IMR-90 (cell line): ENCODE measurements around the gene CNDP1. TPM values are rescaled to one million over a fixed set of nuclear protein-coding genes. Genes with fewer than 3 reads are reported as not detected.

Source experiments
- ATAC-seq: fragments of 200-7000 bp; cut with Tn5 transposase; 2 replicates; pipeline ENCODE4 v1.9.1; 2020; ENCODE audit warnings: low read depth, mild to moderate bottlenecking, moderate library complexity
- BruUV-seq: library from RNA; stranded (reverse); fragments of 400-500 nt; replicated peaks from 2 replicates; lab custom pipeline; 2021; lab: Mats Ljungman, UMichigan
- CTCF ChIA-PET: fragments of 300-600 bp; formaldehyde crosslinking; extraction: SDS; loops from one replicate; lab custom pipeline; 2021; ENCODE audit warnings: antibody characterized with exemption; lab: Yijun Ruan, JAX
- POLR2A ChIA-PET: fragments of 300-600 bp; sonication (Branson Sonifier 250); formaldehyde crosslinking; loops from one replicate; lab custom pipeline; 2022; ENCODE audit warnings: antibody characterized with exemption; ENCODE audit not compliant: unreplicated experiment; lab: Charles Lee
- DNase-seq: peaks from one replicate; pipeline ENCODE4 v3.0.0; 2013
- H2AFZ ChIP-seq: replicated peaks from 2 replicates; pipeline ENCODE3; 2013; ENCODE audit warnings: low read length, mild to moderate bottlenecking; ENCODE audit not compliant: poor library complexity
- H2AK5ac ChIP-seq: 2 replicates; pipeline ENCODE4 v1.6.1; 2013; ENCODE audit warnings: low read depth, low read length, inconsistent platforms
- H2AK9ac ChIP-seq: replicated peaks from 2 replicates; pipeline ENCODE3; 2013; ENCODE audit warnings: mild to moderate bottlenecking, low read depth, low read length, moderate library complexity; ENCODE audit not compliant: poor library complexity
- H2BK120ac ChIP-seq: 2 replicates; pipeline ENCODE4 v1.6.1; 2013; ENCODE audit warnings: low read depth, low read length, inconsistent platforms
- H2BK15ac ChIP-seq: 3 replicates; pipeline ENCODE4 v1.6.1; 2013; ENCODE audit warnings: low read depth, low read length, inconsistent platforms
- H2BK20ac ChIP-seq: 2 replicates; pipeline ENCODE4 v1.6.1; 2013; ENCODE audit warnings: low read depth, mild to moderate bottlenecking, inconsistent platforms, low read length, moderate library complexity
- H2BK5ac ChIP-seq: 2 replicates; pipeline ENCODE4 v1.6.1; 2013; ENCODE audit warnings: mild to moderate bottlenecking, low read depth, low read length, inconsistent platforms; ENCODE audit not compliant: poor library complexity, severe bottlenecking
- H3K14ac ChIP-seq: replicated peaks from 2 replicates; pipeline ENCODE4 v1.6.1; 2013; ENCODE audit warnings: low read depth, low read length, inconsistent platforms
- H3K18ac ChIP-seq: 2 replicates; pipeline ENCODE4 v1.6.1; 2013; ENCODE audit warnings: low read depth, low read length, control low read depth
- H3K23ac ChIP-seq: 2 replicates; pipeline ENCODE4 v1.6.1; 2013; ENCODE audit warnings: low read depth, low read length, inconsistent platforms
- H3K27ac ChIP-seq: 2 replicates; pipeline ENCODE4 v1.5.1; 2013; ENCODE audit warnings: mild to moderate bottlenecking, control low read depth, low read length; ENCODE audit not compliant: insufficient read depth
- H3K27me3 ChIP-seq: 2 replicates; pipeline ENCODE4 v1.6.1; 2013; ENCODE audit warnings: low read length; ENCODE audit not compliant: control insufficient read depth, insufficient read depth
- H3K36me3 ChIP-seq: 2 replicates; pipeline ENCODE4 v1.6.1; 2013; ENCODE audit warnings: low read length, mixed read lengths; ENCODE audit not compliant: control insufficient read depth, insufficient read depth
- H3K4ac ChIP-seq: 2 replicates; pipeline ENCODE4 v1.6.1; 2013; ENCODE audit warnings: low read depth, low read length, inconsistent platforms
- H3K4me1 ChIP-seq: 2 replicates; pipeline ENCODE4 v1.6.1; 2013; ENCODE audit warnings: low read length, mixed read lengths; ENCODE audit not compliant: control insufficient read depth, insufficient read depth
- H3K4me2 ChIP-seq: 2 replicates; pipeline ENCODE4 v1.6.1; 2013; ENCODE audit warnings: low read depth, mild to moderate bottlenecking, control low read depth, low read length, moderate library complexity
- H3K4me3 ChIP-seq: 2 replicates; pipeline ENCODE4 v1.5.1; 2013; ENCODE audit warnings: low read depth, mild to moderate bottlenecking, control low read depth, low read length, moderate library complexity; ENCODE audit not compliant: insufficient read depth
- H3K56ac ChIP-seq: 2 replicates; pipeline ENCODE4 v1.6.1; 2013; ENCODE audit warnings: low read length, inconsistent platforms; ENCODE audit not compliant: insufficient read depth; ENCODE audit errors: extremely low read depth
- H3K79me1 ChIP-seq, 2 experiments: 2 replicates each; pipeline ENCODE4 v1.6.1; 2013; ENCODE audit warnings: low read length in 2 of 2, inconsistent platforms in 1 of 2, low read depth in 1 of 2
- H3K9ac ChIP-seq: 2 replicates; pipeline ENCODE4 v1.6.1; 2013; ENCODE audit warnings: low read depth, low read length, control low read depth
- H3K9me1 ChIP-seq: 2 replicates; pipeline ENCODE4 v1.6.1; 2013; ENCODE audit warnings: low read length, inconsistent platforms; ENCODE audit not compliant: insufficient read depth
- H3K9me3 ChIP-seq: 2 replicates; pipeline ENCODE4 v1.6.1; 2013; ENCODE audit warnings: low read length; ENCODE audit not compliant: control insufficient read depth, insufficient read depth
- H4K20me1 ChIP-seq: 2 replicates; pipeline ENCODE4 v1.6.1; 2013; ENCODE audit warnings: low read length, inconsistent platforms; ENCODE audit not compliant: insufficient read depth
- H4K5ac ChIP-seq: 2 replicates; pipeline ENCODE4 v1.6.1; 2013; ENCODE audit warnings: mild to moderate bottlenecking, low read depth, low read length, control low read depth
- H4K8ac ChIP-seq, 2 experiments: 2 replicates each; pipeline ENCODE4 v1.6.1; 2013; ENCODE audit warnings: low read depth in 2 of 2, low read length in 2 of 2, control low read depth in 1 of 2, inconsistent platforms in 1 of 2
- H4K91ac ChIP-seq: 2 replicates; pipeline ENCODE4 v1.6.1; 2013; ENCODE audit warnings: low read depth, low read length, inconsistent platforms; ENCODE audit not compliant: insufficient read depth
- BHLHE40 ChIP-seq: fragments of 150-350 bp; IDR thresholded peaks from 2 replicates; pipeline ENCODE4 v1.6.1; 2016; ENCODE audit warnings: mild to moderate bottlenecking, low read depth, low read length
- CEBPB ChIP-seq: IDR thresholded peaks from 2 replicates; pipeline ENCODE4 v1.6.1; 2012; ENCODE audit warnings: low read depth, low read length, improper control_type of control experiment
- FOS ChIP-seq: fragments of 150-350 bp; IDR thresholded peaks from 2 replicates; pipeline ENCODE4 v1.6.1; 2016; ENCODE audit warnings: low read depth, low read length
- MAFK ChIP-seq: IDR thresholded peaks from 2 replicates; pipeline ENCODE4 v1.6.1; 2012; ENCODE audit warnings: low read depth, low read length, improper control_type of control experiment
- MAZ ChIP-seq: IDR thresholded peaks from 2 replicates; pipeline ENCODE4 v1.6.1; 2012; ENCODE audit warnings: low read depth, mild to moderate bottlenecking, low read length, improper control_type of control experiment, moderate library complexity, borderline replicate concordance
- MXI1 ChIP-seq: IDR thresholded peaks from 2 replicates; pipeline ENCODE4 v1.6.1; 2012; ENCODE audit warnings: low read depth, mild to moderate bottlenecking, low read length, moderate library complexity, borderline replicate concordance
- POLR2A ChIP-seq: IDR thresholded peaks from 2 replicates; pipeline ENCODE4 v1.6.1; 2012; ENCODE audit warnings: mild to moderate bottlenecking, low read depth, low read length
- RAD21 ChIP-seq: IDR thresholded peaks from 2 replicates; pipeline ENCODE4 v1.6.1; 2012; ENCODE audit warnings: low read length, improper control_type of control experiment
- RCOR1 ChIP-seq: IDR thresholded peaks from 2 replicates; pipeline ENCODE4 v1.6.1; 2012; ENCODE audit warnings: mild to moderate bottlenecking, low read length, improper control_type of control experiment; ENCODE audit not compliant: insufficient replicate concordance
- RFX5 ChIP-seq: IDR thresholded peaks from 2 replicates; pipeline ENCODE4 v1.8.0; 2012; ENCODE audit warnings: low read depth, mild to moderate bottlenecking, low read length, moderate library complexity
- WGBS, 2 experiments: methylation state at CpG; one replicate each; pipeline versions ENCODE4 v1.1.5 to v1.1.7; 2013; ENCODE audit warnings: missing lambda C conversion rate in 2 of 2; ENCODE audit not compliant: insufficient read length in 1 of 2; ENCODE audit errors: extremely low coverage in 2 of 2; 5-methylcytosine and 5-hydroxymethylcytosine counted together
- dilution Hi-C: fragments of 300-500 bp; cut with HindIII; formaldehyde crosslinking; loops from one replicate; pipeline ENCODE4 v1.14.3; 2018; ENCODE audit warnings: low sequenced_read_pairs; ENCODE audit not compliant: unreplicated experiment
- in situ Hi-C: fragments of 300-500 bp; cut with MboI; formaldehyde crosslinking; loops from 3 replicates; pipeline ENCODE4 v1.14.3; 2019; ENCODE audit warnings: low sequenced_read_pairs, inconsistent platforms, mixed read lengths
- intact Hi-C: fragments of 100-400 bp; cut with micrococcal nuclease; formaldehyde crosslinking; loops from 2 replicates; pipeline ENCODE4 v1.10.0; 2022
- polyA plus RNA-seq, 3 experiments: library from polyadenylated mRNA; depleted of rRNA; stranded (reverse); fragments of >200 nt; gene quantifications; 2 replicates each; pipeline ENCODE4 v1.2.3, GENCODE V29; 2012; ENCODE audit warnings: low replicate concordance in 1 of 3
- total RNA-seq: library from RNA; depleted of rRNA; stranded (reverse); fragments of >200 nt; gene quantifications from 2 replicates; pipeline ENCODE4 v1.2.3, GENCODE V29; 2012
- TF ChIP-seq, protein P1 (sequence below): conservative IDR thresholded peaks from 2 replicates; pipeline ENCODE4 v1.5.1; 2012; ENCODE audit warnings: mild to moderate bottlenecking, low read depth, low read length, improper control_type of control experiment
- TF ChIP-seq, protein P2 (sequence below): fragments of 150-350 bp; IDR thresholded peaks from 2 replicates; pipeline ENCODE4 v1.6.1; 2017; ENCODE audit warnings: mild to moderate bottlenecking, antibody characterized with exemption, low read length, low read depth
- TF ChIP-seq, protein P3 (sequence below): fragments of 150-350 bp; IDR thresholded peaks from 2 replicates; pipeline ENCODE4 v1.6.1; 2016; ENCODE audit warnings: low read depth, mild to moderate bottlenecking, low read length, moderate library complexity, borderline replicate concordance

Gene CNDP1
- total and polyA plus RNA-seq, 2 of the 4 experiments (the other 2 are of a cell fraction): not detected

DNA sequence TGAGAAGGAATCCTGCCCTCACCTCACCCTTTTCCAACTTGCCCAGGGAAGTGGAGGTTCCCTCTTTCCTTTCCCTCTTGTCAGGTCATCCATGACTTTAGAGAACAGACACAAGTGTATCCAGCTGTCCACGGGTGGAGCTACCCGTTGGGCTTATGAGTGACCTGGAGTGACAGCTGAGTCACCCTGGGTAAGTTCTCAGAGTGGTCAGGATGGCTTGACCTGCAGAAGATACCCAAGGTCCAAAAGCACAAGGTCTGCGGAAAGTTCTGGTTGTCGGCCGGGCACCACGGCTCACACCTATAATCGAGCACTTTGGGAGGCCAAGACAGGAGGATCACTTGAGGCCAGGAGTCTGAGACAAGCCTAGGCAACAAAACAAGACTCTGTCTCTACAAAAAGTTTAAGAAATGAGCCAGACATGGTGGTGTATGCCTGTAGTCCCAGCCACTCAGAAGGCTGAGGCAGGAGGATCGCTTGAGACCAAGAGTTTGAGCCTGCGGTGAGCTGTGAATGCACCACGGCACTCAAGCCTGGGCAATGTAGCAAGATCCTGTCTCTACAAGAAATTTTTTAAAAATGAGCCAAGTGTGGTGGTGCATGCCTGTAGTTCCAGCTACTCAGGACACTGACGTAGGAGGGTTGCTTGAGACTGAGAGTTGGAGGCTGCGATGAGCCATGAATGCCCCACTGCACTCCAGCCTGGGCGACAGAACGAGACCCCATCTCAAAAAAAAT, 14.0 kb upstream of the CNDP1 start:
- ChIA-PET POLR2A (no interaction called here), CTCF (no interaction called here)
- dilution Hi-C loops: no loop called here
- H3K9me3 ChIP-seq: no peaks in the 10 kb centered on the region
- no peak overlapping the region for H2BK5ac ChIP-seq
- H3K36me3 ChIP-seq: peaks cover 41% of the 10 kb centered on the region
- no peak overlapping the region for H2AFZ ChIP-seq
- H3K4ac ChIP-seq: no peak overlapping the region
- H3K79me1 ChIP-seq: no peaks in the 10 kb centered on the region
- H2AK5ac ChIP-seq: no peak overlapping the region
- no peak overlapping the region for H3K14ac ChIP-seq
- H3K23ac ChIP-seq: no peak overlapping the region
- H4K91ac ChIP-seq: no peak overlapping the region
- BruUV-seq: TSS peak; percentile 93
- no peak overlapping the region for H2AK9ac ChIP-seq
- H3K4me3 ChIP-seq: no peak overlapping the region
- no peak overlapping the region for H3K9ac ChIP-seq
- ATAC-seq (no peak), DNase-seq (no peak)
- no peak overlapping the region for H3K18ac ChIP-seq
- H4K8ac ChIP-seq: no peak overlapping the region
- no peak for TF ChIP-seq MAZ
- TF ChIP-seq RAD21: no peak
- no peak for TF ChIP-seq POLR2A
- TF ChIP-seq CEBPB: no peak
- TF ChIP-seq RCOR1: no peak
- TF ChIP-seq, protein P1, sequence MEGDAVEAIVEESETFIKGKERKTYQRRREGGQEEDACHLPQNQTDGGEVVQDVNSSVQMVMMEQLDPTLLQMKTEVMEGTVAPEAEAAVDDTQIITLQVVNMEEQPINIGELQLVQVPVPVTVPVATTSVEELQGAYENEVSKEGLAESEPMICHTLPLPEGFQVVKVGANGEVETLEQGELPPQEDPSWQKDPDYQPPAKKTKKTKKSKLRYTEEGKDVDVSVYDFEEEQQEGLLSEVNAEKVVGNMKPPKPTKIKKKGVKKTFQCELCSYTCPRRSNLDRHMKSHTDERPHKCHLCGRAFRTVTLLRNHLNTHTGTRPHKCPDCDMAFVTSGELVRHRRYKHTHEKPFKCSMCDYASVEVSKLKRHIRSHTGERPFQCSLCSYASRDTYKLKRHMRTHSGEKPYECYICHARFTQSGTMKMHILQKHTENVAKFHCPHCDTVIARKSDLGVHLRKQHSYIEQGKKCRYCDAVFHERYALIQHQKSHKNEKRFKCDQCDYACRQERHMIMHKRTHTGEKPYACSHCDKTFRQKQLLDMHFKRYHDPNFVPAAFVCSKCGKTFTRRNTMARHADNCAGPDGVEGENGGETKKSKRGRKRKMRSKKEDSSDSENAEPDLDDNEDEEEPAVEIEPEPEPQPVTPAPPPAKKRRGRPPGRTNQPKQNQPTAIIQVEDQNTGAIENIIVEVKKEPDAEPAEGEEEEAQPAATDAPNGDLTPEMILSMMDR: no peak
- TF ChIP-seq, protein P2, sequence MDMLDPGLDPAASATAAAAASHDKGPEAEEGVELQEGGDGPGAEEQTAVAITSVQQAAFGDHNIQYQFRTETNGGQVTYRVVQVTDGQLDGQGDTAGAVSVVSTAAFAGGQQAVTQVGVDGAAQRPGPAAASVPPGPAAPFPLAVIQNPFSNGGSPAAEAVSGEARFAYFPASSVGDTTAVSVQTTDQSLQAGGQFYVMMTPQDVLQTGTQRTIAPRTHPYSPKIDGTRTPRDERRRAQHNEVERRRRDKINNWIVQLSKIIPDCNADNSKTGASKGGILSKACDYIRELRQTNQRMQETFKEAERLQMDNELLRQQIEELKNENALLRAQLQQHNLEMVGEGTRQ: no peak
- no peak for TF ChIP-seq MAFK
- TF ChIP-seq FOS: no peak
- TF ChIP-seq RFX5: no peak
- TF ChIP-seq BHLHE40: no peak
- no peak for TF ChIP-seq MXI1
- TF ChIP-seq, protein P3, sequence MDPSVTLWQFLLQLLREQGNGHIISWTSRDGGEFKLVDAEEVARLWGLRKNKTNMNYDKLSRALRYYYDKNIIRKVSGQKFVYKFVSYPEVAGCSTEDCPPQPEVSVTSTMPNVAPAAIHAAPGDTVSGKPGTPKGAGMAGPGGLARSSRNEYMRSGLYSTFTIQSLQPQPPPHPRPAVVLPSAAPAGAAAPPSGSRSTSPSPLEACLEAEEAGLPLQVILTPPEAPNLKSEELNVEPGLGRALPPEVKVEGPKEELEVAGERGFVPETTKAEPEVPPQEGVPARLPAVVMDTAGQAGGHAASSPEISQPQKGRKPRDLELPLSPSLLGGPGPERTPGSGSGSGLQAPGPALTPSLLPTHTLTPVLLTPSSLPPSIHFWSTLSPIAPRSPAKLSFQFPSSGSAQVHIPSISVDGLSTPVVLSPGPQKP: no peak
- H3K4me2 ChIP-seq: no peak overlapping the region
- in situ Hi-C loops: no loop called here
- no peak overlapping the region for H2BK15ac ChIP-seq
- 80% methylated on average over 4 of the region's 14 CpGs; no CpG with 5 or more reads in 1 of the 2 experiments for WGBS, 2 experiments
- peaks cover 1% of the 10 kb centered on the region; the same call in 1 of the 2 replicates for H3K4me1 ChIP-seq
- H2BK120ac ChIP-seq: no peak overlapping the region
- H4K5ac ChIP-seq: no peak overlapping the region
- H3K27ac ChIP-seq: no peak overlapping the region
- H3K27me3 ChIP-seq: no peaks in the 10 kb centered on the region
- intact Hi-C loops: no loop called here
- no peaks in the 10 kb centered on the region; the same call in 1 of the 2 replicates for H3K9me1 ChIP-seq
- H3K56ac ChIP-seq: no peak overlapping the region
- H2BK20ac ChIP-seq: no peak overlapping the region
- H4K20me1 ChIP-seq: no peaks in the 10 kb centered on the region
